ENCODE results near the gene F13A1.
"Not testable (repeated sequence)": the region's sequence is repeated elsewhere in the genome, so short reads cannot be mapped to it uniquely, and the experiment has no call there.

GRCh38 chr6:6300383-6300782 is 20.1 kb downstream of the F13A1 start:
- TF ChIP-seq, protein P1, sequence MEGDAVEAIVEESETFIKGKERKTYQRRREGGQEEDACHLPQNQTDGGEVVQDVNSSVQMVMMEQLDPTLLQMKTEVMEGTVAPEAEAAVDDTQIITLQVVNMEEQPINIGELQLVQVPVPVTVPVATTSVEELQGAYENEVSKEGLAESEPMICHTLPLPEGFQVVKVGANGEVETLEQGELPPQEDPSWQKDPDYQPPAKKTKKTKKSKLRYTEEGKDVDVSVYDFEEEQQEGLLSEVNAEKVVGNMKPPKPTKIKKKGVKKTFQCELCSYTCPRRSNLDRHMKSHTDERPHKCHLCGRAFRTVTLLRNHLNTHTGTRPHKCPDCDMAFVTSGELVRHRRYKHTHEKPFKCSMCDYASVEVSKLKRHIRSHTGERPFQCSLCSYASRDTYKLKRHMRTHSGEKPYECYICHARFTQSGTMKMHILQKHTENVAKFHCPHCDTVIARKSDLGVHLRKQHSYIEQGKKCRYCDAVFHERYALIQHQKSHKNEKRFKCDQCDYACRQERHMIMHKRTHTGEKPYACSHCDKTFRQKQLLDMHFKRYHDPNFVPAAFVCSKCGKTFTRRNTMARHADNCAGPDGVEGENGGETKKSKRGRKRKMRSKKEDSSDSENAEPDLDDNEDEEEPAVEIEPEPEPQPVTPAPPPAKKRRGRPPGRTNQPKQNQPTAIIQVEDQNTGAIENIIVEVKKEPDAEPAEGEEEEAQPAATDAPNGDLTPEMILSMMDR (IDR thresholded peaks at IDR 0.05; ENCODE audit: low read length) = not testable (repeated sequence)
- TF ChIP-seq EZH2 (IDR thresholded peaks at IDR 0.05; ENCODE audit: borderline replicate concordance, low read length) = not testable (repeated sequence)

Measured in OCI-LY1 (cell line).